ENCODE results near the gene AKAP6.

The AKAP6 gene

GRCh38 chr14:32507029-32507984 is 178.2 kb downstream of the AKAP6 start:
- TF ChIP-seq, protein P1, sequence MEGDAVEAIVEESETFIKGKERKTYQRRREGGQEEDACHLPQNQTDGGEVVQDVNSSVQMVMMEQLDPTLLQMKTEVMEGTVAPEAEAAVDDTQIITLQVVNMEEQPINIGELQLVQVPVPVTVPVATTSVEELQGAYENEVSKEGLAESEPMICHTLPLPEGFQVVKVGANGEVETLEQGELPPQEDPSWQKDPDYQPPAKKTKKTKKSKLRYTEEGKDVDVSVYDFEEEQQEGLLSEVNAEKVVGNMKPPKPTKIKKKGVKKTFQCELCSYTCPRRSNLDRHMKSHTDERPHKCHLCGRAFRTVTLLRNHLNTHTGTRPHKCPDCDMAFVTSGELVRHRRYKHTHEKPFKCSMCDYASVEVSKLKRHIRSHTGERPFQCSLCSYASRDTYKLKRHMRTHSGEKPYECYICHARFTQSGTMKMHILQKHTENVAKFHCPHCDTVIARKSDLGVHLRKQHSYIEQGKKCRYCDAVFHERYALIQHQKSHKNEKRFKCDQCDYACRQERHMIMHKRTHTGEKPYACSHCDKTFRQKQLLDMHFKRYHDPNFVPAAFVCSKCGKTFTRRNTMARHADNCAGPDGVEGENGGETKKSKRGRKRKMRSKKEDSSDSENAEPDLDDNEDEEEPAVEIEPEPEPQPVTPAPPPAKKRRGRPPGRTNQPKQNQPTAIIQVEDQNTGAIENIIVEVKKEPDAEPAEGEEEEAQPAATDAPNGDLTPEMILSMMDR (conservative IDR thresholded peaks at IDR 0.05) = no peak
- TF ChIP-seq ZFX (IDR thresholded peaks at IDR 0.05) = no peak
- no peak overlapping the region; the same call in 1 of the 2 replicates for H3K27ac ChIP-seq

- TF ChIP-seq, protein P1 (conservative IDR thresholded peaks at IDR 0.05) = no peak
- TF ChIP-seq ZFX (IDR thresholded peaks at IDR 0.05) = no peak
- H3K27ac ChIP-seq = no peak overlapping the region
These were observed 179.2 kb downstream of the AKAP6 start for GRCh38 chr14:32508281-32508680.

DNA sequence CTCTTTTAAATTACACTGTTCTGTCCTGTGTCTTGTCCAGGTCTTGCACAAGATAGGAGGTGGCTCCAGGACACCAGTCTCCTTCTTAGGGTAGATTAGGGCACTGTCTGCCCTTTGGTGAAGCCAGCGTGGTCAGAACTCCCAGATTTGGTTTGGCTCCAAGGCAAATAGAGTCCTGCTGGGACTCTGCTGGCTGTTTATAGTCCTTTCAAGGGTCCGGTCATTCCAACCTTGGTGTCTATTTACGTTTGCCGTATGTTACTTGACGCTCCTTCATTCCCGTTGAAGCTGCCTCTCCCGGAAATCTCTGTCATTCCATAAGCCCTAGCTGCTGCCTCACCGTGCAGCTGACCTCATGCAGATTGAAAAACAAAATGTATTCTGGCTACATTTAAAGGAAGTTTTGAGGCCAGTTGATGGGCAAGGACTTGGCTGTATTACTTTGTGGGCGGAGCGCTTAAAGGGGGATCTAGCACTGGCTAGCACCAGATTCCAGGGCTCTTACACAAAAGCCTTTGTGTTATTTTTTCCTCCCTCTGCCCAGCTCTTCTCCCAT is 180.6 kb downstream of the AKAP6 start:
- TF ChIP-seq, protein P1 (conservative IDR thresholded peaks at IDR 0.05) = no peak
- TF ChIP-seq ZFX (IDR thresholded peaks at IDR 0.05) = no peak
- peak overlapping the region; percentile 68 for H3K27ac ChIP-seq

GRCh38 chr14:32510815-32511214 is 181.7 kb downstream of the AKAP6 start:
- TF ChIP-seq, protein P1 (conservative IDR thresholded peaks at IDR 0.05) = no peak
- no peak for TF ChIP-seq ZFX (IDR thresholded peaks at IDR 0.05)
- peak overlapping the region; percentile 45; the same call in 1 of the 2 replicates for H3K27ac ChIP-seq

DNA sequence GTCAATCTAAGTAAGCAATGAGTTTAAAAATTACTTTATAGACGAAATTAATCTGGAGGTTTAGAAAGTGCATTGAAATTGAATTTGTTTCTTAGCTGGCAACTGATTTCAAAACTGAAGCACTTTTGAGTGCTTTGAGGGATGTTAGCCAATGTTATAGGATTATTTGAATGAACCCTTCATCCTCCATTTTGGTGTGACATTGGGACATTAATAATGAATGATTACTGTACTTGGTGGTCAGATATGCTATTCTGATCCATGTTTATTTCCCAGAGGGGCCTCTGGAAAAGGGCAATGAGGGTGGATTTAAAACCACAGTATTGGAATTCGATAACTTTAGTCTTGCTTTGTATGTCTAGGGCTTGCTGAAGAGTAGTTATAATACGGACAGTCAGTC is 183.2 kb downstream of the AKAP6 start:
- H3K27ac ChIP-seq = no peak overlapping the region
- no peak for TF ChIP-seq ZFX (IDR thresholded peaks at IDR 0.05)
- TF ChIP-seq, protein P1 (conservative IDR thresholded peaks at IDR 0.05) = no peak

DNA sequence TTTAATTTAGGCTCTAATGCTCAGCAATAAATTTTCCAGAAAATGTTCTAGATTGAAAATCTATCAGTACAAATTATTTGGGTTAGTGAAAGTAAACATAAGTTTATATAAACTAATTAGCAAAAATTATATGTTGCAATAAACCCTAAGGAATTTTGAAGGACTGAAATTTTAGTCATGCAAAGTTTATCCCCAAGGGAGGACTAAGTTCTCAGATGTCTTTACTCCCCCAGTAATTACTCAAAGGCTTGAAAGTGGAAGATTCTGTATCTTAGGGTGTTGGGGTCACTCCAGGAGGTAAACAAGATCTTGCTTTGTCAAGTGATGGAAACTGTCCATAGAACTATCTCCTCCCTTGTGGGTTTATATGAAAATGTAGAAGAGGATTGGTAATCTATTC is 183.7 kb downstream of the AKAP6 start:
- TF ChIP-seq, protein P1 (conservative IDR thresholded peaks at IDR 0.05) = no peak
- no peak for TF ChIP-seq ZFX (IDR thresholded peaks at IDR 0.05)
- no peak overlapping the region for H3K27ac ChIP-seq

GRCh38 chr14:32513571-32514009 is 184.5 kb downstream of the AKAP6 start:
- H3K27ac ChIP-seq = no peak overlapping the region
- TF ChIP-seq, protein P1 (conservative IDR thresholded peaks at IDR 0.05) = peak; percentile 81
- no peak for TF ChIP-seq ZFX (IDR thresholded peaks at IDR 0.05)
